ENCODE measurements around the gene CFAP119.

The CFAP119 gene

GRCh38 chr16:30710971-30711370 lies 50.9 kb downstream of the CFAP119 start:
- no peak for DNase-seq (ENCODE audit: low read depth)
